Measurements from ENCODE around the gene RTF2. TPM values are rescaled to one million over a fixed set of nuclear protein-coding genes. Genes with fewer than 3 reads are reported as not detected.

Gene RTF2
- total RNA-seq, 1 donor from 2014 or later, result 76.0 TPM

- DNase-seq (ENCODE audit: low spot score), result no peak
- intact Hi-C loops (cut with DNase I), result no loop called here
Observed at GRCh38 chr20:56437196-56437960, 31.0 kb upstream of the RTF2 start.

GRCh38 chr20:56438284-56438683 lies 30.1 kb upstream of the RTF2 start:
- intact Hi-C loops (cut with DNase I), result no loop called here
- DNase-seq (ENCODE audit: low spot score), result no peak

DNA sequence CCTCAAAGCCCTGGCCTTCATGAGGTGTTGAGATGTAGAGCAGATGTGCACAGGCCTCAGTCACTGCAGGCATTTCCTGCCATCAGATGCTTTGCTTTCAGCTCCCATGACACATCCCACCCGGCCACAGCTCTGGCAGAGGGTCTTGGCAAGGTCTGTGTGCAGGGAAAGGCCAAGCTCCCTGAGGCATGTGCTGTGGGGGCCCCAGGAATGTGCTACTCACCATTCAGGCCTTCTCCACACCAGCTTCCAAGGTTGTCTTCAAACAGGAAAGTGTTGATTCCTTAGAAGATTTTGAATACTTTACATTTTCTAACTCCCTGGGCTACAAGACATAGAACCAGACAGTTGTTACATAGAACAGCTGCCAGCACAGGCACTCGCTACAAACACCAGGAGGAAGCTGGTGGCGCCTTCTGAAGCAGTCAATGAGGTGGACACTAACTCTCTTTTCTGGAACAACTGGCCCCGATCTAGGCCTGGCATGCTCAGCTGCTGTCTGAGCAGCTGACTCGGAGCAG lies 28.6 kb upstream of the RTF2 start:
- intact Hi-C loops (cut with DNase I), result no loop called here
- no peak for DNase-seq (ENCODE audit: low spot score)

GRCh38 chr20:56440346-56441007 lies 27.9 kb upstream of the RTF2 start:
- no peak for DNase-seq (ENCODE audit: low spot score)
- intact Hi-C loops (cut with DNase I), result no loop called here

GRCh38 chr20:56442389-56443365 lies 25.8 kb upstream of the RTF2 start:
- intact Hi-C loops (cut with DNase I), result no loop called here
- no peak for DNase-seq (ENCODE audit: low spot score)

- intact Hi-C loops (cut with DNase I), result no loop called here
- no peak for DNase-seq (ENCODE audit: low spot score)
Observed at GRCh38 chr20:56443654-56444540, 24.5 kb upstream of the RTF2 start.

DNA sequence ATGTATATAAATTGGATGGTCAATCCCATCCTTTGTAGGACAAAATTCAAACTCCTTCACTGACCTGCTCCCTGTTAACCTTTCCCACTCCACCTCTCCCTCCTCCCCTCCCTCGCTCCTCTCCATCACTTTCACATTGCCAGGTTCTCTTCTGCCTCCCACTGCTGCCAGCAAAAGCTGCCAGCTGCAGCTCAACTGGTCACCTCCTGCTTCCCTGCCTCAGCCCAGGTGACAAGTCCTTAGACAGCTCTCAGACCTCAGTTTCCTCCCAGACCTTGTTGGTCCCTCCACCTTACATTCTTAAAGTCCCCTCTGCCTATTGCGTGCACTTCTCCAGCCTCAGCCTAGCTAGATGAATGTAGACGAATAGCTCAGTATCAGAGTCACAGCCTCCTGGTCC lies 23.3 kb upstream of the RTF2 start:
- DNase-seq (ENCODE audit: low spot score), result no peak
- intact Hi-C loops (cut with DNase I), result no loop called here

GRCh38 chr20:56445540-56445939 lies 22.9 kb upstream of the RTF2 start:
- intact Hi-C loops (cut with DNase I), result no loop called here
- DNase-seq (ENCODE audit: low spot score), result no peak

DNA sequence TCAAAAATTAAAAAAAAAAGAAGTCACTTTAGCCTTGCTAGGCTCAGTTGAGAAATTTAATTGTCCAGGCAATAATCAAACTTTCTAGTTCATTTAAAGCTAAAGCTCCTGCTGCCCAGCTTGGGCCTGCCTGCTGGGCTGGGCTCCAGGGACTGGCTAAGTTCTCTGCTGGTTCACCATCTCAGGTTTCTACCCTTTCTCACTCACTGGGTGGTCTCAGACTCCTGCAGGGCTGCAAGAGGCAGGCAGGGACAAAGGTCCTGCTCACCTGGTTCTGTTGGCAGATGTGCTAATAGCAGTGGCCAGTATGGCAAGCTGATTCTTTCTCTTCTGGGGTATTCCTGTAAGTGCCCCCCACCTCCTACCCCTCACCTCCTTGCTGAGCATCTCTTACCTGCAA lies 21.2 kb upstream of the RTF2 start:
- intact Hi-C loops (cut with DNase I), result no loop called here
- DNase-seq (ENCODE audit: low spot score), result no peak

- DNase-seq (ENCODE audit: low spot score), result no peak
- intact Hi-C loops (cut with DNase I), result no loop called here
Observed at GRCh38 chr20:56449459-56449858, 19.0 kb upstream of the RTF2 start.

GRCh38 chr20:56451056-56451765 lies 17.2 kb upstream of the RTF2 start:
- intact Hi-C loops (cut with DNase I), result no loop called here
- DNase-seq (ENCODE audit: low spot score), result no peak

GRCh38 chr20:56453352-56453751 lies 15.1 kb upstream of the RTF2 start:
- intact Hi-C loops (cut with DNase I), result no loop called here
- no peak for DNase-seq (ENCODE audit: low spot score)

GRCh38 chr20:56454754-56455153 lies 13.7 kb upstream of the RTF2 start:
- no peak for DNase-seq (ENCODE audit: low spot score)
- intact Hi-C loops (cut with DNase I), result no loop called here

GRCh38 chr20:56458206-56458821 lies 10.1 kb upstream of the RTF2 start:
- intact Hi-C loops (cut with DNase I), result no loop called here
- no peak for DNase-seq (ENCODE audit: low spot score)

DNA sequence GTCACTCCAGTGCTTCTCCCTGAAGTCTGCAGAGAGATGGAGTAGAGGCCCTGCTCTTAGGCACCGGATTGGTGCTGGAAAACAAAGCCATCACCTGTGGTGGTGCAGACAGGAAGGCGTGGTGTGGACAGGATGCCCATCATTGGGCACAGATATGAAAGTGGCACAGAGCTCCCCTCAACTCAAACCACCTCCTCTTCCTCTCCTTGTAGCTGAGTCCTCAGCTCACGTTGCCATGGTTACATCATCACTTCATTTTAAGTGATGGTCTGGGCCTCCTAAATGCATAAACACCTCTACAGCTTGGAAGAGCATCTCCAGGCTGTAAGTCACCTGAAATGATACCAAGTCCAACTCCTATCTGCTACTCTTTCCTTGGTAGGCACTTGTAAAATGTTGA lies 8.0 kb upstream of the RTF2 start:
- no peak for DNase-seq (ENCODE audit: low spot score)
- intact Hi-C loops (cut with DNase I), result no loop called here

DNA sequence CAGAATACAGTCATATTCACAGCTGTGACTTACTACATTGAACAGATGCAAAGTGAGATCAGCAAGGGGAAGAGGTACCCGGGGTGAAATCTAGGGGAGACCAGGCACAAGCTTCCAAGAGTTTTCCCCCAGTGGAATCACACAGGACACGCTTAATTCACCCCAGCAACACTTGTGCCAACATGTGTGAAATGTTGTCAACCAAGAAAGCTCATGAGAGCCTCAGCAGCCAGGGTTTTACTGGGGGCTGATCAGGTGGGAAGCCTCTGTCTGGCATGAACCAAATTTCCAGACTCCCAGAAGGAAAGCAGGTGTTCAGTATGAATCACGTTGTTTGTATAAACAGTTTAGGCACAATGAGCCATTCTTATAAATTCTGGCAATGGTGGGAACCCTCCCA lies 6.9 kb upstream of the RTF2 start:
- DNase-seq (ENCODE audit: low spot score), result no peak
- intact Hi-C loops (cut with DNase I), result no loop called here

GRCh38 chr20:56463428-56463827 lies 5.0 kb upstream of the RTF2 start:
- intact Hi-C loops (cut with DNase I), result no loop called here
- DNase-seq (ENCODE audit: low spot score), result no peak

- no peak for DNase-seq (ENCODE audit: low spot score)
- intact Hi-C loops (cut with DNase I), result no loop called here
Observed at GRCh38 chr20:56465997-56466396, 2.4 kb upstream of the RTF2 start.

All from cardiac septum (tissue), 1 donor.